A549 (cell line): ENCODE measurements around the gene SERPINA6. TPM values are rescaled to one million over a fixed set of nuclear protein-coding genes. Genes with fewer than 3 reads are reported as not detected.

ENCODE experiments used
- ATAC-seq, 2 experiments: fragments of 200-7000 bp in 1 of 2; fragments of >200 bp in 1 of 2; cut with Nextera tagmentation in 1 of 2; cut with Tn5 transposase in 1 of 2; 3 replicates each; pipeline versions ENCODE4 v1.8.0 to v1.9.1; 2018 to 2020; ENCODE audit warnings: mild to moderate bottlenecking in 1 of 2, moderate library complexity in 1 of 2
- CTCF ChIA-PET: fragments of 300-600 bp; sonication (Branson Sonifier 250); formaldehyde crosslinking; extraction: SDS; loops from one replicate; lab custom pipeline; 2021; ENCODE audit warnings: antibody characterized with exemption, inconsistent platforms; lab: Yijun Ruan, JAX
- POLR2A ChIA-PET: fragments of 350-600 bp; formaldehyde crosslinking; extraction: SDS; loops from one replicate; lab custom pipeline; 2021; ENCODE audit warnings: antibody characterized with exemption, inconsistent platforms; lab: Yijun Ruan, JAX
- DNase-seq, 2 experiments: peaks; one replicate each; pipeline versions ENCODE4 v3.0.0 to v3.0.0-alpha.2; 2011 to 2016; ENCODE audit warnings: low read depth in 1 of 2, low spot score in 1 of 2
- FAIRE-seq: peaks from 2 replicates; lab custom pipeline; 2011; peaks lifted over from hg19 to GRCh38; lab: Jason Lieb, UNC
- H3K27ac ChIP-seq, 2 experiments: fragments of >200 bp; sonication (Bioruptor Twin); formaldehyde crosslinking; 3 replicates each; pipeline ENCODE4 v1.5.1; 2016 to 2017
- H3K4me1 ChIP-seq: fragments of >200 bp; sonication (Bioruptor Twin); formaldehyde crosslinking; 3 replicates; pipeline ENCODE4 v1.6.1; 2016
- H3K4me2 ChIP-seq: fragments of >200 bp; sonication (Bioruptor Twin); formaldehyde crosslinking; 3 replicates; pipeline ENCODE4 v1.6.1; 2016
- H3K4me3 ChIP-seq: fragments of >200 bp; sonication (Bioruptor Twin); formaldehyde crosslinking; 3 replicates; pipeline ENCODE4 v1.5.1; 2016
- H3K9me3 ChIP-seq: fragments of >200 bp; sonication (Bioruptor Twin); formaldehyde crosslinking; 3 replicates; pipeline ENCODE4 v1.6.1; 2016
- CEBPB ChIP-seq, 2 experiments: fragments of >200 bp in 1 of 2; sonication (Bioruptor Twin) in 1 of 2; formaldehyde crosslinking in 1 of 2; IDR thresholded peaks; 2 replicates each; pipeline ENCODE4 v1.6.1; 2012 to 2016
- E2F6 ChIP-seq: IDR thresholded peaks from 2 replicates; pipeline ENCODE4 v1.6.1; 2012; ENCODE audit warnings: low read depth, borderline replicate concordance
- EHF ChIP-seq: fragments of 250-450 bp; sonication (Bioruptor Pico); IDR thresholded peaks from 2 replicates; pipeline ENCODE4 v1.5.0; 2020; ENCODE audit warnings: mild to moderate bottlenecking
- EHMT2 ChIP-seq: fragments of 200-600 bp; sonication (generic); IDR thresholded peaks from 2 replicates; pipeline ENCODE4 v1.6.1; 2016; ENCODE audit warnings: antibody characterized with exemption, low read depth, mild to moderate bottlenecking, moderate library complexity
- EP300 ChIP-seq, 2 experiments: fragments of >200 bp; sonication (Bioruptor Twin); formaldehyde crosslinking; IDR thresholded peaks; 2 replicates in 1 of 2; 3 replicates in 1 of 2; pipeline ENCODE4 v1.6.1; 2016 to 2017
- FOXS1 ChIP-seq: fragments of 250-450 bp; sonication (Bioruptor Pico); IDR thresholded peaks from 2 replicates; pipeline ENCODE4 v1.5.0; 2020; ENCODE audit warnings: mild to moderate bottlenecking, moderate library complexity
- HDAC2 ChIP-seq: fragments of 200-600 bp; sonication (generic); IDR thresholded peaks from 2 replicates; pipeline ENCODE4 v1.6.1; 2016
- HES2 ChIP-seq: fragments of >200 bp; sonication (Bioruptor Twin); formaldehyde crosslinking; IDR thresholded peaks from 2 replicates; pipeline ENCODE4 v1.6.1; 2016
- HMGXB4 ChIP-seq: fragments of 250-450 bp; sonication (Bioruptor Pico); IDR thresholded peaks from 2 replicates; pipeline ENCODE4 v1.5.0; 2021; ENCODE audit warnings: mild to moderate bottlenecking, moderate library complexity, borderline replicate concordance
- JUNB ChIP-seq: fragments of >200 bp; sonication (Bioruptor Twin); formaldehyde crosslinking; IDR thresholded peaks from 2 replicates; pipeline ENCODE4 v1.6.1; 2016
- NPAS2 ChIP-seq: fragments of 250-450 bp; sonication (Bioruptor Pico); IDR thresholded peaks from 2 replicates; pipeline ENCODE4 v1.8.0; 2022; ENCODE audit warnings: mild to moderate bottlenecking, moderate library complexity, borderline replicate concordance
- PHF8 ChIP-seq: fragments of 200-600 bp; sonication (generic); IDR thresholded peaks from 2 replicates; pipeline ENCODE4 v1.6.1; 2016; ENCODE audit warnings: low read depth, mild to moderate bottlenecking, antibody characterized with exemption, moderate library complexity, borderline replicate concordance
- RNF2 ChIP-seq: fragments of 200-600 bp; sonication (generic); IDR thresholded peaks from 2 replicates; pipeline ENCODE4 v1.6.1; 2016; ENCODE audit warnings: low read depth, mild to moderate bottlenecking, antibody characterized with exemption, moderate library complexity, borderline replicate concordance
- SREBF2 ChIP-seq: fragments of 450-650 bp; IDR thresholded peaks from 2 replicates; pipeline ENCODE4 v1.6.1; 2014; ENCODE audit warnings: mild to moderate bottlenecking, moderate library complexity
- TFCP2L1 ChIP-seq: fragments of 250-450 bp; sonication (Bioruptor Pico); IDR thresholded peaks from 2 replicates; pipeline ENCODE4 v1.5.0; 2021; ENCODE audit warnings: mild to moderate bottlenecking
- ZC3H11A ChIP-seq: fragments of 450-650 bp; IDR thresholded peaks from 2 replicates; pipeline ENCODE4 v1.6.1; 2014; ENCODE audit warnings: antibody characterized with exemption, mild to moderate bottlenecking
- ZFP36 ChIP-seq: fragments of 450-650 bp; IDR thresholded peaks from 2 replicates; pipeline ENCODE4 v1.6.1; 2014; ENCODE audit warnings: borderline replicate concordance; ENCODE audit not compliant: partially characterized antibody
- WGBS: methylation state at CpG from one replicate; pipeline ENCODE4 v1.1.6; 2017; ENCODE audit errors: missing lambda C conversion rate; 5-methylcytosine and 5-hydroxymethylcytosine counted together
- polyA plus RNA-seq, 4 experiments: library from polyadenylated mRNA; depleted of rRNA in 3 of 4; stranded (reverse); fragments of >200 nt; fragmentation: RNase III in 1 of 4; extraction: RNeasy Plus Mini Kit Qiagen cat#74134 plus additional on column Dnase treatment in 1 of 4; gene quantifications; 2 replicates in 3 of 4; 3 replicates in 1 of 4; pipeline ENCODE4 v1.2.3, GENCODE V29; 2011 to 2017
- TF ChIP-seq, protein P1 (sequence below): fragments of 250-450 bp; sonication (Bioruptor Pico); IDR thresholded peaks from 2 replicates; pipeline ENCODE4 v1.5.0; 2020; ENCODE audit warnings: low read depth, mild to moderate bottlenecking, moderate library complexity

Gene SERPINA6
- polyA plus RNA-seq, 2 of the 4 experiments (the other 2 are of a cell fraction), result 0.43 to 1.8 TPM

- TF ChIP-seq HMGXB4 (CRISPR knock-in tag), result no peak
- no peak for TF ChIP-seq NPAS2 (CRISPR knock-in tag)
These were observed 43.2 kb upstream of the SERPINA6 start, which contains the start of gene SERPINA2 (continued) for GRCh38 chr14:94366146-94366915.

DNA sequence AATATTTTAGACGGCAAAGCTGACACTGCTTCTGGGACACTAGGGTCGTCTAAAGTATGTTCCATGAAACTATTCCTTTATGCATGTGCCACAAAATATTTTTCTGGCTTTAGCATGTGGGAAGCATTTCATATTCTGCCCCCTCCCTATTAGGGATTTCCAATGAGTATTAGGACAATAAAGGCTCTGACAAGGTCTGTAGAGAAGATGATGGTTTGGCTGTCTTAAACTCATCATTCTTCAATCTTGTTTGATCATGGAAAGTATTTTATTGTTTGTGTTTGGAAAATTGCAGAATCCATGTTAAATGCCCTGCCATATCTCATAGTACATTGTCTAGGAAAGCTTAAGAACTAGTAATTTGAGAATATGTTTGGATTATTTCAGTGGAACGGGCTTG lies 42.5 kb upstream of the SERPINA6 start:
- Histone ChIP-seq H3K9me3 (no peaks in the 10 kb centered on the region), H3K4me2 (no peak overlapping the region), H3K4me1 (no peaks in the 10 kb centered on the region), H3K27ac (no peak overlapping the region), H3K4me3 (no peak overlapping the region)
- TF ChIP-seq HES2, result no peak
- TF ChIP-seq EP300 (IDR thresholded peaks at IDR 0.05), result no peak
- no peak for TF ChIP-seq HDAC2
- DNase-seq, result no peak
- ChIA-PET POLR2A (no interaction called here), CTCF (interaction anchor here (1.3 kb wide), 1 partner anchor 8 kb away, joined by 3 read pairs; no protein-coding TSS in a partner anchor)
- no peak for FAIRE-seq
- 63% methylated on average over 3 of the region's 3 CpGs for WGBS
- no peak for ATAC-seq

DNA sequence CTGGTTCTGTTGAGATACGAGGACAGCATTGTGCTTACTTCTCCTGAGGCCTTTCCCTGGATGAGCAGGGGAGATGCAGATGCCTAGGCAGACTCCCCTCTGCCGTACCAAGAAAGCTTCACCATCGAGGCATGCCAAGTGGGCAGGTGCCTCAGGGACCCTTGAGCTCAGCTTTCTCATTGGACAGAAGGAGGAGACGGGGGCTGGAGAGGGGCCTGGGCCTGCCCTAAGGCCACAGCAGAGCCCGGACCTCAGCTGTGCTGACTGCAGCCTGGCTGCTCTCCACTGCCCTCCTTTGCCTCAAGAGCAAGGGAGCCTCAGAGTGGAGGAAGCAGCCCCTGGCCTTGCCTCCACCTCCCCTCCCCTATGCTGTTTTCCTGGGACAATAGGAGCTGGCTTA lies 41.8 kb upstream of the SERPINA6 start:
- Histone ChIP-seq H3K4me1 (no peaks in the 10 kb centered on the region), H3K9me3 (no peaks in the 10 kb centered on the region), H3K27ac (no peak overlapping the region), H3K4me3 (no peak overlapping the region), H3K4me2 (no peak overlapping the region)
- 26% methylated on average over 5 of the region's 5 CpGs for WGBS
- ATAC-seq, result no peak
- no peak for DNase-seq
- no peak for FAIRE-seq
- ChIA-PET CTCF (interaction anchor here (1.3 kb wide), 1 partner anchor 8 kb away, joined by 3 read pairs; no protein-coding TSS in a partner anchor), POLR2A (no interaction called here)
- TF ChIP-seq EP300 (IDR thresholded peaks at IDR 0.05) (no peak), CEBPB (IDR thresholded peaks at IDR 0.05) (no peak), EHF (CRISPR knock-in tag) (no peak), RNF2 (no peak), ZC3H11A (no peak), ZFP36 (no peak), HES2 (no peak), JUNB (no peak), TFCP2L1 (CRISPR knock-in tag) (no peak), PHF8 (no peak), EHMT2 (no peak), SREBF2 (no peak), E2F6 (no peak), FOXS1 (CRISPR knock-in tag) (no peak)
- TF ChIP-seq, protein P1, sequence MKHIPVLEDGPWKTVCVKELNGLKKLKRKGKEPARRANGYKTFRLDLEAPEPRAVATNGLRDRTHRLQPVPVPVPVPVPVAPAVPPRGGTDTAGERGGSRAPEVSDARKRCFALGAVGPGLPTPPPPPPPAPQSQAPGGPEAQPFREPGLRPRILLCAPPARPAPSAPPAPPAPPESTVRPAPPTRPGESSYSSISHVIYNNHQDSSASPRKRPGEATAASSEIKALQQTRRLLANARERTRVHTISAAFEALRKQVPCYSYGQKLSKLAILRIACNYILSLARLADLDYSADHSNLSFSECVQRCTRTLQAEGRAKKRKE, result no peak
